GM12878 (cell line): Measurements from ENCODE around the gene TRPC3. TPM values are rescaled to one million over a fixed set of nuclear protein-coding genes. Genes with fewer than 3 reads are reported as not detected.

ENCODE experiments used
- ASH2L ChIP-seq: fragments of 300-600, 200-600 bp; sonication (generic); IDR thresholded peaks from 2 replicates; pipeline ENCODE4 v1.6.1; 2017; ENCODE audit warnings: low read depth, mild to moderate bottlenecking, borderline replicate concordance
- BCL11A ChIP-seq: IDR thresholded peaks from 2 replicates; pipeline ENCODE4 v1.6.1; 2011; ENCODE audit warnings: low read depth, low read length
- EP300 ChIP-seq, 2 experiments: fragments of 150-350 bp in 1 of 2; IDR thresholded peaks; 2 replicates each; pipeline ENCODE4 v1.6.1; 2011 to 2012; ENCODE audit warnings: low read depth in 2 of 2, low read length in 2 of 2, borderline replicate concordance in 1 of 2, improper control_type of control experiment in 1 of 2, inconsistent platforms in 1 of 2; ENCODE audit not compliant: control insufficient read depth in 1 of 2
- HSF1 ChIP-seq: fragments of 150-350 bp; IDR thresholded peaks from 2 replicates; pipeline ENCODE4 v1.6.1; 2014; ENCODE audit warnings: mild to moderate bottlenecking, low read depth, low read length
- IKZF1 ChIP-seq: fragments of 450-650 bp; conservative IDR thresholded peaks from 2 replicates; pipeline ENCODE4 v1.6.1; 2017; ENCODE audit warnings: antibody characterized with exemption, mild to moderate bottlenecking
- IKZF2 ChIP-seq, 2 experiments: fragments of 450-650 bp; IDR thresholded peaks; 2 replicates each; pipeline ENCODE4 v1.6.1; 2017; ENCODE audit warnings: mild to moderate bottlenecking in 2 of 2, moderate library complexity in 2 of 2
- MEF2B ChIP-seq: fragments of 450-650 bp; IDR thresholded peaks from 2 replicates; pipeline ENCODE4 v1.6.1; 2018; ENCODE audit warnings: mild to moderate bottlenecking, moderate library complexity; ENCODE audit not compliant: partially characterized antibody, poor library complexity, severe bottlenecking
- MTA2 ChIP-seq: fragments of 450-650 bp; IDR thresholded peaks from 2 replicates; pipeline ENCODE4 v1.6.1; 2016; ENCODE audit warnings: low read depth, mild to moderate bottlenecking, moderate library complexity
- NBN ChIP-seq: fragments of 450-650 bp; IDR thresholded peaks from 2 replicates; pipeline ENCODE4 v1.6.1; 2016
- PML ChIP-seq: IDR thresholded peaks from 2 replicates; pipeline ENCODE4 v1.6.1; 2012; ENCODE audit warnings: low read length, inconsistent platforms
- SUZ12 ChIP-seq: fragments of 200-600 bp; sonication (generic); IDR thresholded peaks from one replicate; pipeline ENCODE4 v1.6.1; 2018; ENCODE audit warnings: antibody characterized with exemption, mild to moderate bottlenecking; ENCODE audit not compliant: unreplicated experiment
- ZBED1 ChIP-seq: IDR thresholded peaks from 2 replicates; pipeline ENCODE4 v1.6.1; 2016; ENCODE audit warnings: borderline replicate concordance
- ZNF24 ChIP-seq: fragments of 450-650 bp; IDR thresholded peaks from 2 replicates; pipeline ENCODE4 v1.6.1; 2017; ENCODE audit warnings: antibody characterized with exemption, mild to moderate bottlenecking
- polyA plus RNA-seq, 11 experiments: library from polyadenylated mRNA; depleted of rRNA in 4 of 11; unstranded in 6 of 11; stranded (reverse) in 5 of 11; fragments of >200 nt; fragmentation: Nextera tagmentation in 4 of 11; fragmentation: Illumina TruSeq in 1 of 11; extraction: Ambion mirVana in 4 of 11; extraction: Trizol in 1 of 11; gene quantifications; 1 replicate in 1 of 11; 2 replicates in 10 of 11; pipeline versions ENCODE4 v1.2.1 to v1.2.3, GENCODE V29; 2011 to 2016; ENCODE audit warnings: inconsistent platforms in 2 of 11, missing spikeins in 2 of 11, low read depth in 1 of 11
- total RNA-seq, 4 experiments: library from RNA; depleted of rRNA in 3 of 4; stranded (reverse); fragments of >200 nt in 3 of 4; fragmentation: Illumina TruSeq in 1 of 4; extraction: Trizol in 1 of 4; gene quantifications; 2 replicates each; pipeline versions ENCODE4 v1.2.1 to v1.2.3, GENCODE V29; 2013 to 2021
- TF ChIP-seq, protein P1 (sequence below): IDR thresholded peaks from 2 replicates; pipeline ENCODE4 v1.6.1; 2012; ENCODE audit warnings: improper control_type of control experiment, low read depth, low read length; ENCODE audit not compliant: insufficient replicate concordance
- TF ChIP-seq, protein P2 (sequence below): fragments of 450-650 bp; IDR thresholded peaks from 2 replicates; pipeline ENCODE4 v1.6.1; 2016; ENCODE audit warnings: mild to moderate bottlenecking, moderate library complexity, borderline replicate concordance
- TF ChIP-seq, protein P3 (sequence below): fragments of 450-650 bp; IDR thresholded peaks from 2 replicates; pipeline ENCODE4 v1.6.1; 2017; ENCODE audit warnings: low read depth, mild to moderate bottlenecking, moderate library complexity

The TRPC3 gene
- total and polyA plus RNA-seq, 10 of the 15 experiments (the other 5 are each of a cell fraction or from before 2014, with no cell fraction given): not detected

- TF ChIP-seq, protein P1, sequence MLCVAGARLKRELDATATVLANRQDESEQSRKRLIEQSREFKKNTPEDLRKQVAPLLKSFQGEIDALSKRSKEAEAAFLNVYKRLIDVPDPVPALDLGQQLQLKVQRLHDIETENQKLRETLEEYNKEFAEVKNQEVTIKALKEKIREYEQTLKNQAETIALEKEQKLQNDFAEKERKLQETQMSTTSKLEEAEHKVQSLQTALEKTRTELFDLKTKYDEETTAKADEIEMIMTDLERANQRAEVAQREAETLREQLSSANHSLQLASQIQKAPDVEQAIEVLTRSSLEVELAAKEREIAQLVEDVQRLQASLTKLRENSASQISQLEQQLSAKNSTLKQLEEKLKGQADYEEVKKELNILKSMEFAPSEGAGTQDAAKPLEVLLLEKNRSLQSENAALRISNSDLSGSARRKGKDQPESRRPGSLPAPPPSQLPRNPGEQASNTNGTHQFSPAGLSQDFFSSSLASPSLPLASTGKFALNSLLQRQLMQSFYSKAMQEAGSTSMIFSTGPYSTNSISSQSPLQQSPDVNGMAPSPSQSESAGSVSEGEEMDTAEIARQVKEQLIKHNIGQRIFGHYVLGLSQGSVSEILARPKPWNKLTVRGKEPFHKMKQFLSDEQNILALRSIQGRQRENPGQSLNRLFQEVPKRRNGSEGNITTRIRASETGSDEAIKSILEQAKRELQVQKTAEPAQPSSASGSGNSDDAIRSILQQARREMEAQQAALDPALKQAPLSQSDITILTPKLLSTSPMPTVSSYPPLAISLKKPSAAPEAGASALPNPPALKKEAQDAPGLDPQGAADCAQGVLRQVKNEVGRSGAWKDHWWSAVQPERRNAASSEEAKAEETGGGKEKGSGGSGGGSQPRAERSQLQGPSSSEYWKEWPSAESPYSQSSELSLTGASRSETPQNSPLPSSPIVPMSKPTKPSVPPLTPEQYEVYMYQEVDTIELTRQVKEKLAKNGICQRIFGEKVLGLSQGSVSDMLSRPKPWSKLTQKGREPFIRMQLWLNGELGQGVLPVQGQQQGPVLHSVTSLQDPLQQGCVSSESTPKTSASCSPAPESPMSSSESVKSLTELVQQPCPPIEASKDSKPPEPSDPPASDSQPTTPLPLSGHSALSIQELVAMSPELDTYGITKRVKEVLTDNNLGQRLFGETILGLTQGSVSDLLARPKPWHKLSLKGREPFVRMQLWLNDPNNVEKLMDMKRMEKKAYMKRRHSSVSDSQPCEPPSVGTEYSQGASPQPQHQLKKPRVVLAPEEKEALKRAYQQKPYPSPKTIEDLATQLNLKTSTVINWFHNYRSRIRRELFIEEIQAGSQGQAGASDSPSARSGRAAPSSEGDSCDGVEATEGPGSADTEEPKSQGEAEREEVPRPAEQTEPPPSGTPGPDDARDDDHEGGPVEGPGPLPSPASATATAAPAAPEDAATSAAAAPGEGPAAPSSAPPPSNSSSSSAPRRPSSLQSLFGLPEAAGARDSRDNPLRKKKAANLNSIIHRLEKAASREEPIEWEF: no peak
- TF ChIP-seq ZBED1 (peak; percentile 41; the same call in 1 of the 2 replicates), IKZF2 (IDR thresholded peaks at IDR 0.05) (peak; percentile 82 to 87), HSF1 (no peak), ZNF24 (no peak), BCL11A (peak; percentile 40; the same call in 1 of the 2 replicates), NBN (peak; percentile 63; the same call in 1 of the 2 replicates), PML (no peak), MTA2 (peak; percentile 69), ASH2L (no peak), EP300 (IDR thresholded peaks at IDR 0.05; ENCODE audit: borderline replicate concordance in 1 of 2, control insufficient read depth in 1 of 2, low read depth in 2 of 2, low read length in 2 of 2) (peak in 1 of 2 experiments; percentile 64; a peak in 1 of 4 replicates), SUZ12 (no peak), MEF2B (peak; percentile 80), IKZF1 (peak; percentile 76)
- TF ChIP-seq, protein P2, sequence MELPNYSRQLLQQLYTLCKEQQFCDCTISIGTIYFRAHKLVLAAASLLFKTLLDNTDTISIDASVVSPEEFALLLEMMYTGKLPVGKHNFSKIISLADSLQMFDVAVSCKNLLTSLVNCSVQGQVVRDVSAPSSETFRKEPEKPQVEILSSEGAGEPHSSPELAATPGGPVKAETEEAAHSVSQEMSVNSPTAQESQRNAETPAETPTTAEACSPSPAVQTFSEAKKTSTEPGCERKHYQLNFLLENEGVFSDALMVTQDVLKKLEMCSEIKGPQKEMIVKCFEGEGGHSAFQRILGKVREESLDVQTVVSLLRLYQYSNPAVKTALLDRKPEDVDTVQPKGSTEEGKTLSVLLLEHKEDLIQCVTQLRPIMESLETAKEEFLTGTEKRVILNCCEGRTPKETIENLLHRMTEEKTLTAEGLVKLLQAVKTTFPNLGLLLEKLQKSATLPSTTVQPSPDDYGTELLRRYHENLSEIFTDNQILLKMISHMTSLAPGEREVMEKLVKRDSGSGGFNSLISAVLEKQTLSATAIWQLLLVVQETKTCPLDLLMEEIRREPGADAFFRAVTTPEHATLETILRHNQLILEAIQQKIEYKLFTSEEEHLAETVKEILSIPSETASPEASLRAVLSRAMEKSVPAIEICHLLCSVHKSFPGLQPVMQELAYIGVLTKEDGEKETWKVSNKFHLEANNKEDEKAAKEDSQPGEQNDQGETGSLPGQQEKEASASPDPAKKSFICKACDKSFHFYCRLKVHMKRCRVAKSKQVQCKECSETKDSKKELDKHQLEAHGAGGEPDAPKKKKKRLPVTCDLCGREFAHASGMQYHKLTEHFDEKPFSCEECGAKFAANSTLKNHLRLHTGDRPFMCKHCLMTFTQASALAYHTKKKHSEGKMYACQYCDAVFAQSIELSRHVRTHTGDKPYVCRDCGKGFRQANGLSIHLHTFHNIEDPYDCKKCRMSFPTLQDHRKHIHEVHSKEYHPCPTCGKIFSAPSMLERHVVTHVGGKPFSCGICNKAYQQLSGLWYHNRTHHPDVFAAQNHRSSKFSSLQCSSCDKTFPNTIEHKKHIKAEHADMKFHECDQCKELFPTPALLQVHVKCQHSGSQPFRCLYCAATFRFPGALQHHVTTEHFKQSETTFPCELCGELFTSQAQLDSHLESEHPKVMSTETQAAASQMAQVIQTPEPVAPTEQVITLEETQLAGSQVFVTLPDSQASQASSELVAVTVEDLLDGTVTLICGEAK: no peak
- TF ChIP-seq, protein P3, sequence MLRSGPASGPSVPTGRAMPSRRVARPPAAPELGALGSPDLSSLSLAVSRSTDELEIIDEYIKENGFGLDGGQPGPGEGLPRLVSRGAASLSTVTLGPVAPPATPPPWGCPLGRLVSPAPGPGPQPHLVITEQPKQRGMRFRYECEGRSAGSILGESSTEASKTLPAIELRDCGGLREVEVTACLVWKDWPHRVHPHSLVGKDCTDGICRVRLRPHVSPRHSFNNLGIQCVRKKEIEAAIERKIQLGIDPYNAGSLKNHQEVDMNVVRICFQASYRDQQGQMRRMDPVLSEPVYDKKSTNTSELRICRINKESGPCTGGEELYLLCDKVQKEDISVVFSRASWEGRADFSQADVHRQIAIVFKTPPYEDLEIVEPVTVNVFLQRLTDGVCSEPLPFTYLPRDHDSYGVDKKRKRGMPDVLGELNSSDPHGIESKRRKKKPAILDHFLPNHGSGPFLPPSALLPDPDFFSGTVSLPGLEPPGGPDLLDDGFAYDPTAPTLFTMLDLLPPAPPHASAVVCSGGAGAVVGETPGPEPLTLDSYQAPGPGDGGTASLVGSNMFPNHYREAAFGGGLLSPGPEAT: 0 out of 2 replicates have a peak, but pooled peaks have one; percentile 38
Measured at GRCh38 chr4:121977251-121978171, 25.7 kb upstream of the TRPC3 start (continued).
